Adrenal gland (tissue), 12 donors: Measurements from ENCODE around the gene SPAG9. TPM values are rescaled to one million over a fixed set of nuclear protein-coding genes. Genes with fewer than 3 reads are reported as not detected.

Experiments
- DNase-seq, 7 donors: peaks; one replicate each; pipeline ENCODE4 v3.0.0-alpha.2; 2019 to 2020
- H3K27ac ChIP-seq, 5 donors: fragments of 200-600 bp; sonication (generic) in 4 of 5; 1 replicate in 3 of 5; 2 replicates in 2 of 5; pipeline versions ENCODE4 v1.5.1 to v1.8.0; 2016 to 2020; ENCODE audit warnings: mild to moderate bottlenecking in 1 of 5
- H3K27me3 ChIP-seq: fragments of 200-600 bp; 2 replicates; pipeline ENCODE4 v1.8.0; 2021
- H3K36me3 ChIP-seq, 2 donors: fragments of 200-600 bp; replicated peaks in 1 of 2; 1 replicate in 1 of 2; 2 replicates in 1 of 2; pipeline versions ENCODE4 v1.5.1 to v1.8.0; 2018 to 2022
- H3K4me1 ChIP-seq, 2 donors: fragments of 200-600 bp; replicated peaks in 1 of 2; 1 replicate in 1 of 2; 2 replicates in 1 of 2; pipeline versions ENCODE4 v1.5.1 to v1.8.0; 2018 to 2021
- H3K4me3 ChIP-seq, 4 donors: fragments of 200-600 bp; sonication (generic) in 3 of 4; one replicate each; pipeline ENCODE4 v1.5.1; 2016 to 2018
- H3K9me3 ChIP-seq, 3 donors: fragments of 200-600 bp; sonication (generic) in 1 of 3; replicated peaks in 1 of 3; 1 replicate in 2 of 3; 2 replicates in 1 of 3; pipeline versions ENCODE4 v1.5.1 to v1.8.0; 2016 to 2021
- POLR2A ChIP-seq, 2 donors: fragments of 450-650 bp; IDR thresholded peaks; one replicate each; pipeline ENCODE4 v1.6.1; 2017; ENCODE audit warnings: antibody characterized with exemption in 2 of 2, mild to moderate bottlenecking in 2 of 2, moderate library complexity in 1 of 2
- WGBS, 4 donors: extraction: QIAGEN DNeasy Blood & Tissue Kit in 2 of 4; methylation state at CpG; one replicate each; pipeline versions ENCODE4 v1.1.5 to v1.1.7; 2013 to 2017; 5-methylcytosine and 5-hydroxymethylcytosine counted together
- intact Hi-C, 2 donors: fragments of 100-400 bp; cut with DNase I; formaldehyde crosslinking; loops; one replicate each; pipeline versions ENCODE4 v1.14.1 to v1.15.0; 2022 to 2023
- polyA plus RNA-seq, 3 donors: library from polyadenylated mRNA; stranded (reverse); fragments of 200-250 nt in 2 of 3; fragments of 350-450 nt in 1 of 3; fragmentation: Illumina TruSeq in 1 of 3; extraction: RNeasy Lipid Tissue Mini Kit (QIAGEN cat#74804) in 1 of 3; gene quantifications; one replicate each; pipeline ENCODE4 v1.2.3, GENCODE V29; 2013 to 2014
- total RNA-seq, 9 donors: library from RNA; depleted of rRNA in 4 of 9; stranded (reverse); fragments of >200 nt in 4 of 9; fragments of 120-200 nt in 1 of 9; fragmentation: NEBNext Ultra II Directional in 1 of 9; extraction: Animal tissue kit (Norgen Biotek cat#: 25700) in 1 of 9; gene quantifications; one replicate each; pipeline versions ENCODE4 v1.1.0 to v1.2.4, GENCODE V29; 2013 to 2023
- TF ChIP-seq, protein P1 (sequence below), 6 experiments: fragments of 450-650 bp in 4 of 6; fragments of 200-600 bp in 2 of 6; sonication (generic) in 1 of 6; IDR thresholded peaks; 1 replicate in 5 of 6; 2 replicates in 1 of 6; pipeline versions ENCODE4 v1.5.1 to v1.8.0; 2016 to 2021; ENCODE audit warnings: antibody characterized with exemption in 6 of 6, mild to moderate bottlenecking in 2 of 6, moderate library complexity in 1 of 6
- donor health status: healthy with polysubstance abuse.
- donor health status: Bipolar disorder and iron deficiency.
- donor health status: DM: yes; HTN: yes; CAD: no.
- donor health status: DM: no; HTN: no; CAD: no.
- donor health status: DM: no; HTN: no; CAD: no.
- donor health status: DM: yes; HTN: yes; CAD: no.

SPAG9 gene
- total and polyA plus RNA-seq, 12 donors = 23.5 to 99.8 (median 62.9) TPM

DNA sequence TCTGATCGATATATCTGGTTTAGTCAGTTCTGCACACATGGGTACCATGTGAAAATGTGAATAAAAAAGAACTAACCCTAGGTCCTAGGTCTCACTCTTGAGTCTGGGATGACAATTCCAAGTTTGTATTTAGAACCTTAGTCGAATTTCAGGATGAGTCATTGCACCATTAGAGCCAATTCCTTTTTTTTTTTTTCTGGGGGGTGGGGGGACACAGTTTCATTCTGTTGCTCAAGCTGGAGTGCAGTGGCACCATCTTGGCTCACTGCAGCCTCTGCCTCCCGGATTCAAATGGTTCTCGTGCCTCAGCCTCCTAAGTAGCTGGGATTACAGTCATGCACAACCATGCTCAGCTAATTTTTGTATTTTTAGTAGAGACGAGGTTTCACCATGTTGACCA, 41.6 kb downstream of the SPAG9 start:
- Histone ChIP-seq H3K27me3 (no peaks in the 10 kb centered on the region), H3K4me1 (peaks cover 0 to 3% of the 10 kb centered on the region in 2 donors), H3K36me3 (peaks cover 0 to 10% of the 10 kb centered on the region in 2 donors), H3K9me3 (no peaks in the 10 kb centered on the region), H3K27ac (no peak overlapping the region), H3K4me3 (no peak overlapping the region)
- intact Hi-C loops = no loop called here
- 74 to 82% (median 79%) methylated on average over 5 of the region's 5 CpGs for WGBS, 4 donors
- no peak for DNase-seq
- TF ChIP-seq POLR2A (IDR thresholded peaks at IDR 0.05) = no peak
- TF ChIP-seq, protein P1, sequence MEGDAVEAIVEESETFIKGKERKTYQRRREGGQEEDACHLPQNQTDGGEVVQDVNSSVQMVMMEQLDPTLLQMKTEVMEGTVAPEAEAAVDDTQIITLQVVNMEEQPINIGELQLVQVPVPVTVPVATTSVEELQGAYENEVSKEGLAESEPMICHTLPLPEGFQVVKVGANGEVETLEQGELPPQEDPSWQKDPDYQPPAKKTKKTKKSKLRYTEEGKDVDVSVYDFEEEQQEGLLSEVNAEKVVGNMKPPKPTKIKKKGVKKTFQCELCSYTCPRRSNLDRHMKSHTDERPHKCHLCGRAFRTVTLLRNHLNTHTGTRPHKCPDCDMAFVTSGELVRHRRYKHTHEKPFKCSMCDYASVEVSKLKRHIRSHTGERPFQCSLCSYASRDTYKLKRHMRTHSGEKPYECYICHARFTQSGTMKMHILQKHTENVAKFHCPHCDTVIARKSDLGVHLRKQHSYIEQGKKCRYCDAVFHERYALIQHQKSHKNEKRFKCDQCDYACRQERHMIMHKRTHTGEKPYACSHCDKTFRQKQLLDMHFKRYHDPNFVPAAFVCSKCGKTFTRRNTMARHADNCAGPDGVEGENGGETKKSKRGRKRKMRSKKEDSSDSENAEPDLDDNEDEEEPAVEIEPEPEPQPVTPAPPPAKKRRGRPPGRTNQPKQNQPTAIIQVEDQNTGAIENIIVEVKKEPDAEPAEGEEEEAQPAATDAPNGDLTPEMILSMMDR (IDR thresholded peaks at IDR 0.05) = no peak

DNA sequence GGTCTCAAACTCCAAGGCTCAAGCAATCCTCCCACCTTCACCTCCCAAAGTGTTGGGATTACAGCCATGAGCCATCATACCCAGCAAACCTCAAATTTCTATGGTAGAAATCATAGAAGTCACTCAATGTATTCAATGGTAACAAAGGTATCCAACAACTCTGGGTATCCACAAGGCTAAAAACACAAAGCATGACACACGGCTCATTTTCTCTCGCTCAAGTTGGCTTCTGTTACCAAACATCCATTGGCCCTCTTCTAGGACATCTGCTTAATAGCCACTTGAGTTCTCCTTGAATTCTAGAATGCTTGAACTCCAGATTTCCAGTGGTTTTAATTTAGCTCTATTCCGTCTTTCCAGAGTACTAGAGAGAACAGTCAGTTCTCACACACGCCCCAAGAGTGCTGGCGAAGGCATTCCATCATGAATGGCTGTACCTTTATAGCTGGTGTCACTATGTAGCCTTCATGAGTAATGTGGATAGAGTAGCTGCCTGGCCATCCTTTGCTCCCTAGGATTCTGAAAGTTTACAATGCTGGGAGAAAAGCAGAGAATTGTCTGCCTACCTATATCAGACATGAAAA, 42.6 kb downstream of the SPAG9 start:
- DNase-seq = no peak
- WGBS, 4 donors = 96 to 99% (median 97%) methylated on average over 5 of the region's 5 CpGs

DNA sequence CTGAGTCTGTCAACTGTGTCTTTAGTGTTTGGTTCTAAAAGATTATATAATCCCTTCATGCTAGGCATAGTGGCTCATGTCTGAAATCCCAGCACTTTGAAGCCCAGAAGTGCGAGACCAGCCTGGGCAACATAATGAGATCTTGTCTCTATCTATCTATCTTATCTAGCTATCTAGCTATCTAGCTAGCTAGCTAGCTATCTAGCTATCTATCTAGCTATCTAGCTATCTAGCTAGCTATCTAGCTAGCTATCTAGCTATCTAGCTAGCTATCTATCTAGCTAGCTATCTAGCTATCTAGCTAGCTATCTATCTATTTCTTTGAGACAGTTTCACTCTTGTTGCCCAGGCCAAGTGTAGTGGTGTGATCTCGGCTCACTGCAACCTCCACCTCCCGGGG, 43.8 kb downstream of the SPAG9 start:
- Histone ChIP-seq H3K4me1 (peaks cover 0 to 3% of the 10 kb centered on the region in 2 donors), H3K4me3 (no peak overlapping the region), H3K9me3 (no peaks in the 10 kb centered on the region), H3K36me3 (peaks cover 0 to 10% of the 10 kb centered on the region in 2 donors), H3K27me3 (no peaks in the 10 kb centered on the region), H3K27ac (no peak overlapping the region)
- WGBS, 4 donors = 87 to 98% (median 92%) methylated on average over 3 of the region's 3 CpGs
- intact Hi-C loops = no loop called here
- no peak for TF ChIP-seq POLR2A (IDR thresholded peaks at IDR 0.05)
- TF ChIP-seq, protein P1 (IDR thresholded peaks at IDR 0.05) = no peak
- no peak for DNase-seq

More for the DNA sequence above, 42.6 kb downstream of the SPAG9 start:
- intact Hi-C loops = no loop called here
- no peak overlapping the region for H3K4me3 ChIP-seq
- no peaks in the 10 kb centered on the region for H3K27me3 ChIP-seq
- no peaks in the 10 kb centered on the region for H3K9me3 ChIP-seq
- H3K4me1 ChIP-seq = peaks cover 0 to 3% of the 10 kb centered on the region in 2 donors
- peaks cover 0 to 10% of the 10 kb centered on the region in 2 donors for H3K36me3 ChIP-seq
- no peak overlapping the region for H3K27ac ChIP-seq
- TF ChIP-seq POLR2A (IDR thresholded peaks at IDR 0.05) = no peak
- TF ChIP-seq, protein P1 (IDR thresholded peaks at IDR 0.05) = no peak

DNA sequence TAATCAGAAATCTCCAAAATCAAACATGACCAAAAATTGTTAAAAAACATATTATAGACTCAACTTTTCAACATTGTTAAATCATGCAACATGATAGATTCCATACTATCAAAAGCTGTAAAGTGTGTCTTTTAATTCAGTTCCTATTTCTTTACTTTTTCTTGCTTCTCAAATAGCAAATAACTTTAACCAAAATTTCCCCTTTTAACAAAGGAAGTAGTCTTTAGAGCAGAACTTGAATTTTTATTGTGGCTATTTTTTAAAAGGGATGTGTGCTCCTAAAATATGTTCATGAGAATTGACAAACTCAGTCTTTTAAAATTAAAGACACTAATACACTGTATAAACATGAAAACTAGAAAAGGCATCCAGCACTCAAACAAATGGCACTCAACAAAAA, 49.1 kb downstream of the SPAG9 start:
- H3K9me3 ChIP-seq = no peaks in the 10 kb centered on the region
- TF ChIP-seq, protein P1 (IDR thresholded peaks at IDR 0.05) = no peak
- no peak for TF ChIP-seq POLR2A (IDR thresholded peaks at IDR 0.05)
- H3K27ac ChIP-seq = no peak overlapping the region
- no peaks in the 10 kb centered on the region for H3K27me3 ChIP-seq
- intact Hi-C loops = no loop called here
- H3K4me1 ChIP-seq = no peaks in the 10 kb centered on the region
- no peak overlapping the region for H3K4me3 ChIP-seq
- no peak for DNase-seq
- H3K36me3 ChIP-seq = no peaks in the 10 kb centered on the region
